ENCODE data around the gene PLA2G2D.

The PLA2G2D gene

GRCh38 chr1:20119347-20119746 lies at the start of gene PLA2G2D:
PLA2G2D (minus strand) TSS chr1:20119536; CDS start chr1:20119498, 38 bp downstream.
- DNase-seq (ENCODE audit: low read depth): no peak

GRCh38 chr1:20168564-20169491 lies 49.5 kb upstream of the PLA2G2D start:
- no peak for DNase-seq (ENCODE audit: low read depth)

GRCh38 chr1:20167126-20167525 lies 47.8 kb upstream of the PLA2G2D start:
- DNase-seq (ENCODE audit: low read depth): no peak

GRCh38 chr1:20166051-20166450 lies 46.7 kb upstream of the PLA2G2D start:
- peak; percentile 76 for DNase-seq (ENCODE audit: low read depth)

GRCh38 chr1:20165522-20165951 lies 46.2 kb upstream of the PLA2G2D start:
- peak; percentile 18 for DNase-seq (ENCODE audit: low read depth)

GRCh38 chr1:20164694-20165202 lies 45.4 kb upstream of the PLA2G2D start:
- DNase-seq (ENCODE audit: low read depth): peak; percentile 36

- peak; percentile 14 for DNase-seq (ENCODE audit: low read depth)
These were observed 40.7 kb upstream of the PLA2G2D start for GRCh38 chr1:20160034-20160433.

GRCh38 chr1:20158358-20159070 lies 39.2 kb upstream of the PLA2G2D start:
- DNase-seq (ENCODE audit: low read depth): no peak

- DNase-seq (ENCODE audit: low read depth): no peak
These were observed 35.0 kb upstream of the PLA2G2D start for GRCh38 chr1:20154301-20154831.

- no peak for DNase-seq (ENCODE audit: low read depth)
These were observed 33.7 kb upstream of the PLA2G2D start for GRCh38 chr1:20153000-20153418.

GRCh38 chr1:20152599-20152930 lies 33.2 kb upstream of the PLA2G2D start:
- DNase-seq (ENCODE audit: low read depth): no peak

- peak; percentile 36 for DNase-seq (ENCODE audit: low read depth)
These were observed 32.7 kb upstream of the PLA2G2D start for GRCh38 chr1:20151906-20152598.

GRCh38 chr1:20150969-20151368 lies 31.6 kb upstream of the PLA2G2D start:
- DNase-seq (ENCODE audit: low read depth): no peak

- no peak for DNase-seq (ENCODE audit: low read depth)
These were observed 31.0 kb upstream of the PLA2G2D start for GRCh38 chr1:20150326-20150705.

GRCh38 chr1:20149601-20150325 lies 30.4 kb upstream of the PLA2G2D start:
- no peak for DNase-seq (ENCODE audit: low read depth)

- no peak for DNase-seq (ENCODE audit: low read depth)
These were observed 29.5 kb upstream of the PLA2G2D start for GRCh38 chr1:20148571-20149500.

GRCh38 chr1:20147846-20148570 lies 28.7 kb upstream of the PLA2G2D start:
- DNase-seq (ENCODE audit: low read depth): no peak

- DNase-seq (ENCODE audit: low read depth): no peak
These were observed 24.6 kb upstream of the PLA2G2D start for GRCh38 chr1:20143734-20144565.

- DNase-seq (ENCODE audit: low read depth): no peak
These were observed 24.0 kb upstream of the PLA2G2D start for GRCh38 chr1:20143318-20143717.

Data from amniotic epithelial cell (primary cell).